CD4-positive, alpha-beta T cell treated with Interleukin-6 at 100 ng/mL for 8 hours (primary cell): ENCODE results near the gene C1QL4.
A peak's percentile ranks its signal among the peaks of the same experiment; 100 is the strongest.
"Not testable (repeated sequence)": the region's sequence is repeated elsewhere in the genome, so short reads cannot be mapped to it uniquely, and the experiment has no call there.

Source experiments
- DNase-seq: peaks from one replicate; pipeline ENCODE4 v3.0.0-alpha.2; 2020; ENCODE audit warnings: mixed read lengths, low spot score

C1QL4 gene

DNA sequence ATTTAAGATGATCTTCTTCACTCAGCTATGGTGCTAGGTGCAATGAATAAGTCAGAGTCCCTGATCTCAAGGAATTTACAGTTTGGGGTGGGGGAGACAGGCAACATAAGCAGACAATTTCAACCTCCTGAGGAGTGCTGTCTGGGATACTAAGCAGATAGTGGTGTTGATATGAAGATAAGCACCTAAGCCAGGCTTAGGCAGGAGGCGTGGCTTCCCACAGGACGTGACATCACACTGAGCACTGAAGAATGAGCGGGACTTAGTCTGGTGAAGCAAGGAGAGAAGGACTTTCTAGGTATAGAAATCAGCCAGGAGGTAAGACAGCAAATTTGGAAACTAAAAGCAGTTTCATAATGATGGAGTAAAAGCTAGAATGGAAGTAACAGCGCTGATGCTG is 35.2 kb downstream of the C1QL4 start:
- no peak for DNase-seq

DNA sequence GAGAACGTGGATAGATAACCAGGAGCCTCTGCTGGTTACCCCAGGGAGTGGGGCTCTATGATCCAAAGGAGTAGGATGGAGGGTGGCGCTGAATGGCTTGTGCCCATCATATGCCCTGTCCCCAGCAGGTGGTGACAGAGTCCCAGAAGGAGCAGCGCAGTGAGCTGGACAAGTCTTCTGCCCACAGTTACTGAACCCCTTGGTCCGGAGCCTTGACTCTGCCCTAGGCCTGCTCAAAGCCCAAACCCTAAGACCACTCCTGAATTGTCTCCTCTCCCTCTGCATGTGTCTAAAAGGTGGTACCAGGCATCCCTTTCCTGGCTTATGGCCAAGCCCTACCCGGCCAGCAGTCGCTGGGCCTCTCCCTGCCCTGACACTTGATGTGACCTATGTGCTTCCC is 38.8 kb downstream of the C1QL4 start:
- no peak for DNase-seq

DNA sequence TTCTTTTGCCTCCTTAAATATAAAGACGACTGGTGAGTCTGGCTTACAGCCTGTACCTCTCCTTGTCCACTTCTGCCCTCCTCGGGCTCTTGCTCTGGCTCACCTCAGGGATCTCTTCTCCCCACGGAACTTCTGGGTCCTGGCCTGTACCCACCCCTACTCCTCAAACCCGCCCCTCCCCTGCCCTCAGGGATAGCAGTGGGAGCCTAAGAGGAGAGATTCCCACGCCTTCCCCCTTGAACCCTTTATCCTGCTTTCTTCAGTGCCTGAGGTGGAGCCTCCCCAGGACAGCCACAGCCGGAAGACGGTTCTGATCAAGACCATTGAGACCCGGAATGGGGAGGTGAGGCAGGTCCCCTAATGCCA is 39.3 kb downstream of the C1QL4 start:
- no peak for DNase-seq

DNA sequence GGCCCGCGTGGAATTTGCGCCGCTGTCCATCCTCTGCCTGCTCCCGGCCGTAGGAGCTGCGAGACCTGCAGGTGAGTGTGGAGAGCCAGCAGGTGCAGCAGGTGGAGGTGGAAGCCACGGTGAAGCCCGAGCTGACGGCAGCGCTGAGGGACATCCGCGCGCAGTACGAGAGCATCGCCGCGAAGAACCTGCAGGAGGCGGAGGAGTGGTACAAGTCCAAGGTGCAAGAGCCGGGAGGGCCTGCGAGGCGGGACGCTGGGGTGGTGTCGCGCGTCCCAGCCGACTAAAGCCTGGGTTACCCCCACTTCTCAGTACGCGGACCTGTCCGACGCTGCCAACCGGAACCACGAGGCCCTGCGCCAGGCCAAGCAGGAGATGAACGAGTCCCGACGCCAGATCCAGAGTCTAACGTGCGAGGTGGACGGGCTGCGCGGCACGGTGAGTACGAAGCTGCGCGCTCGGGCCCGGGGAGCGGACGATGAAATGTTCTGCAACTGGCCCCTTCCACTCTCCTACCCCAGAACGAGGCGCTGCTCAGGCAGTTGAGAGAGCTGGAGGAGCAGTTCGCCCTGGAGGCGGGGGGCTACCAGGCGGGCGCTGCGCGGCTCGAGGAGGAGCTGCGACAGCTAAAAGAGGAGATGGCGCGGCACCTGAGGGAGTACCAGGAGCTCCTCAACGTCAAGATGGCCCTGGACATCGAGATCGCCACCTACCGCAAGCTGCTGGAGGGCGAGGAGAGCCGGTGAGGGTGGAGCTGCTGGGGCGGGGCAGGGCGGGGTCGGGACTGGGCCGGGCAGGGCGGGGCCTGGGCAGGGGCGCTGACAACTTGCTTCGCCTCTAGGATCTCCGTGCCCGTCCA is 39.9 kb downstream of the C1QL4 start:
- DNase-seq = peak; percentile 11

DNA sequence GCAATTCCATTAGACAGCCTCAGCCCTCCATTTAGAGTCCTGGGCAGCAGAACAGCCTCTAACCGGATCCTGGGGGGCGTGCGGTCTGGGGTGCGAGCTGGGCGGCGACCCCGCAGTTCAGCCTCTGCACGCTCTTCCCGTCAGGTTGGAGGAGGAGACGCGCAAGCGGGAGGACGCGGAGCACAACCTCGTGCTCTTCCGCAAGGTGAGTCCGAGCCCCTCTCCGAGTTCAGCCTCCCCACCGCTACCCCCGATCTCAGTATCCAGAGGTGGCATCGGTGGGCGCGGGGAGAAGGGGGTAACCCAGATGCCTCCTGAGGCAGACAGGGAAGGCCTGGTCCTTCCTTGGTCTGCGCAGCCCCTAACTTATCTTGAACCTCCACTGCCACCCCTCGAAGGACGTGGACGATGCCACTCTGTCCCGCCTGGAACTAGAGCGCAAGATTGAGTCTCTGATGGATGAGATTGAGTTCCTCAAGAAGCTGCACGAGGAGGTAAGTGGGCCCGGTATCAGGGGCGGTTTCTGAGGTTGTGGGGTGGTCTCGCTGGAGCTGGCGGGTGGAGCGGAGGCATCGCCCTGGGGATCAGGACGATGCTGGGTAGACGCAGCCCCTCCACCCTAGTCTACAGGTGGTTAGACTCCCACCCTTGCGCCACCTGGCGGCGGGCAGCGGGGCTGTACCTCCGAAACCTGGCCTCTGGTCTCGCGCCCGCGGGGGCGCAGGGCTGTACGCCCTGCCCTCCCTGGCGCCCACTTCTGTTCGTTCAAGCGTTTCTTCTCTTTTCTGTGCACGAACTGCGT is 40.8 kb downstream of the C1QL4 start:
- DNase-seq = peak; percentile 42

DNA sequence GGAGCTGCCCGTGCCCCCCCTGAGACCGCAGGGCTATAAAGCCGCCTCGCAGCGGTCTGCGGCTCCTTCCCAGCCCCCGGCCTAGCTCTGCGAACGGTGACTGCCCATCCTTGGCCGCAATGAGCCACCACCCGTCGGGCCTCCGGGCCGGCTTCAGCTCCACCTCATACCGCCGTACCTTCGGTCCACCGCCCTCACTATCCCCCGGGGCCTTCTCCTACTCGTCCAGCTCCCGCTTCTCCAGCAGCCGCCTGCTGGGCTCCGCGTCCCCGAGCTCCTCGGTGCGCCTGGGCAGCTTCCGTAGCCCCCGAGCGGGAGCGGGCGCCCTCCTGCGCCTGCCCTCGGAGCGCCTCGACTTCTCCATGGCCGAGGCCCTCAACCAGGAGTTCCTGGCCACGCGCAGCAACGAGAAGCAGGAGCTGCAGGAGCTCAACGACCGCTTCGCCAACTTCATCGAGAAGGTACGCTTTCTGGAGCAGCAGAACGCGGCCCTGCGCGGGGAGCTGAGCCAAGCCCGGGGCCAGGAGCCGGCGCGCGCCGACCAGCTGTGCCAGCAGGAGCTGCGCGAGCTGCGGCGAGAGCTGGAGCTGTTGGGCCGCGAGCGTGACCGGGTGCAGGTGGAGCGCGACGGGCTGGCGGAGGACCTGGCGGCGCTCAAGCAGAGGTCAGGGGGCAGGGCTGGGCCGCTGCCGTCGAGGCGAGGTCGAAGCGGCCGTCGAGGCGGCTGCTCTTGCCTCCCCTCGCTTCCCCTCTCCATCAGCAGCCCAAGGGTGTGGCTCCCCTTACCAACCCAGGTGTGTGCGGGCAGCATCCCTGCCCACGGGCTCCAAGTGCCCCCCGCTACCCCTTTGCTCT is 41.7 kb downstream of the C1QL4 start, which contains the start of gene PRPH:
TSS of gene PRPH (plus strand) at position 66 of the 855 bp plus-strand sequence. CDS start at position 120, 54 bp downstream.
- no peak for DNase-seq

DNA sequence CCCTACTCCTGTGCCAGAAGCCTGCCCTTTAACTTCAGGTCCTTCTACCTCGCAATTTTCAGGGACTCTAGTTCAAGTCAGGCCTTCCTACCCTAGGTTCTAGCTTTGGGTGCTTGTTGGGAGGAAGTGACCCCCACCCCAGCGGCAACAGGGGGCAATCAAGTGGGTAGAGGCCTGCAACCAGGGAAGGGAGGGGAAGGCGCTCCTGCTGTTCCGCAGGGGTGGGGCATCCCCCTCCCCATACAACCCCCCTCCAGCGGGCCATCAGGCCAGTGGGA is 42.2 kb downstream of the C1QL4 start:
- DNase-seq = no peak

DNA sequence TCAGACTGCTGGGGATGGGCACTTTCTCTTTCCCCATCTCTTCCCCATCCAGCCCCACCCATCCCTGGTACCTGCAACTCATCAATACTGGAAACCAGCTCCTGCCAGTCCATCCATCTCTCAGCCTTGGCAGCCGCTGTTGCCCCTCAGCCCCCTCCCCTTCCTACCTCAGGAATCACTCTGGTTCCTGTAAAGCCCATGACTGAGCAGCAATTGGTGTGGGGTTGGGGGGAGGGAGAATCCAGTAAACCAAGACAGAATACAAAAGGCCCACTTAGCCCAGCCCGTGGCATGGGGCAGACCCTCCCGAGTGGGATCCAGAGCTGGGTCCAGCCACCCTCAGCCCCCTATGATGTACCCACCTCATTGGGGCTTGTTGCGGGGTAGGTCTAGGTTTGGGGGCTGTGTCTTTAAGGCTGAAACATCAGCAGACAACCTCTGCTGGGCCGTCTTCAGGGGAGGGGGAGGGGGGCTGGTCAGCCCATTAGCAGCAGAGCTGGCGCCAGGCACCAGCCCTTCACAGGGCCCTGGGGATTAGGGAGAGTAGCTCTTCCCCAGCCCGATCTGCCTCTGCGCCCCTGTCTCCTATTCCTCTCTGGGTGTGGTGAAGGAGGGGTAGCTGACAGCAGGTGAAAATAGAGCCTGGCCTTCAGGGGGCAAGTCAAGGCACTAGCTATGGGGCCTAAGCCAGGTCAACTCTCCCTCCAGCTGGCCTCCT is 42.7 kb downstream of the C1QL4 start:
- no peak for DNase-seq

DNA sequence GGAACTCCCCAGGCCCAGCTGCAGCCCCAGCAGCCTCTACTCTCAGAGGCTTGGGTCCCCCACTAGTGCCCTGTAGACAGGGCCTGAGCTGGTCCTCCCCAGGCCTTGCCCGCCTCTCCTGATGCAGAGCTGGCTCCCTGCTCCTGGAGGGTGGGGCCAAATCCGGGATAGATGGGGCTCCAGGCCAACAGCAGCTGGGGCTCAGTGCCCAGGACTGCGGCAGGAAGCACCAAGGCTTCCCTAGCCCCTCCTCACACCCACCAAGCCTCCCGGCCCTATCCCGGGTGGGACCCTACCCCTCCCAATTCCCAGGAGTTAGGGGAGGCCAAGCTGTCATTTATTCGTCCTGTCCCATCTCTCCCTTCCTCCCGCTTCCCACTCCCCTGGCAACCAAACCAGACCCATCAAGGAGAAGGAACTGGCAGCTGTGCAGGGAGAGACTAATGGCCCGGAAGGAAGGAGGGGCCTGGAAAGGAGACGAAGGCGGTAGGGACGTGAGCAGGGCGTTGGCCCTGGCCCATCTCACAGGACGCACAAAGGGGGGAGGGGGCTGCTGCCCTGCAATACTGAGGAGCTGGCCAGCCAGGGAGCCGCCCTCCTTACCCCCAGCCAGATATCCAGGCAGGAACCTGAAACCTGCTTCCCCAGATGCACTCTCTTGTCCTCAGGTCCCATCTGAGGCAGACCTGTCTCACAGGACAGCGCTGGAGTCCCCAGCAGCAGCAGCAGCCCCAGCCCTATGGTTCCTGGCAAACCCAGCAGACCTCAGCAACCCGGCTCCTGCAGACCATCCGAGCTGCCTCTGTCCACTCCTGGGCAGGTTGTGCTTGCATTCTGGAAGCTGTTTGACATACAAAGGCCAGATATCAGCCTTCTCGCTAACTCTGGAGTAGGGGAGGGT is 43.7 kb downstream of the C1QL4 start:
- no peak for DNase-seq

DNA sequence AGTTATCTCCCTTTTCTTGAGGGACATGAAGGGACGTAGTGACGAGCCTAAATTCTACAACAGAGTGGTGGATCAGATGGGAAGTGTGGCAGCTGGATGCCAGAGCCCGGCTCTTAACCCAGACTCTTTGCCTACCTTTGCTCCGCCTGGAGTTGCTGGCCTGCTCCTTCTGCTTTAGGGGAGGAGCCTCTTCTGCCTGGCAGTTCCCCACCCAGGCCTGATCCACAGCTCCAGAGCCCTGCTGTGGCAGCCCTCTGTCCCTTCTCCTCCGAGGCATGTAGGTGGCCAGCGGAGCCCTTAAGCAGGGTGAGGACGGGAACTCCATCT is 44.3 kb downstream of the C1QL4 start:
- no peak for DNase-seq

DNA sequence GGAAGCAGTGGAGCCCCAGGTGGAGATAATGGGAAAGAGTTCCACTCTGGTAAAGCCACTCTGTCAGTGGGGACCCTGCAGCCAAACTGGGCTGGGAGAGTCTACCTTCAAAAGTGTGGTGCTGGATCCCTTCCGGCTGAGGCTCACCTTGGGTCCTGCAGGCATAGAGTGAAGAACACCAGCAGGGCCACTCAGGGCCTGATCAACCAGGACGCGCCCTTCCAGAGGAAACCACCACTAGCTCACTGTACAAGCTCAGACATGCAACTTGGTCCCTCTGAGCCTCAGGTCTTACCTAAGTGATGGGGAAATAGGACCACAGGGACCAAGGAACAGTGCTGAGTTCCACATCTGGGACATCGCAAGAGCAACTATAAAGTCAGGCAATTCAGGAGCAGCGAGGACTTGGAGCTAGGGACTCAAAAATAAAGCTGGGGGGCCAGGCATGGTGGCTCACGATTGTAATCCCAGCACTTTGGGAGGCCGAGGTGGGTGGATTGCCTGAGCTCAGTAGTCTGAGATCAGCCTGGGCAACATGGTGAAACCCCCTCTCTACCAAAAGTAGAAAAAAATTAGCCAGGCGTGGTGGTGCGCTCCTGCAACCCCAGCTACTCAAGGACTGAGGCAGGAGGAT is 47.9 kb downstream of the C1QL4 start:
- DNase-seq = no peak

DNA sequence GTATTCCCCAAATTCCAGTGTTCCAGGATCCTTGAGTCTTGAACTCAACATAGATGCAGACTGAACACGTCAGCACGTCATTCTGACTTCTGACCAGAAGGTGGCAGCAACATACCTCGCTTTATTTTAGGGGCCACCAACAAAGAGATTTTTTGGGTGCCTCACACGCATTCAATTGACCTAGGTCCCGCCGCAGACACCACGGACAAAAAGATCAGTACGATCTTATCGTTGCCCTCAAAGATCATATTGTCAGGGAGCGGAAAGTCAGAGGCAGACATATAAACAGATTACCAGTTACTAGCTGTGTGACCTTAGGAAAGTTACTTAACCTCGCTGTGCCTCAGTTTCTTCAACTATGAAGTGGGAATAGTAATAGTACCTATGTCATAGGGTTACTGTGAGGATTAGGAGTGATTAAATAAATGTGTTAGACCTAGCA is 48.6 kb downstream of the C1QL4 start:
- peak; percentile 67 for DNase-seq

DNA sequence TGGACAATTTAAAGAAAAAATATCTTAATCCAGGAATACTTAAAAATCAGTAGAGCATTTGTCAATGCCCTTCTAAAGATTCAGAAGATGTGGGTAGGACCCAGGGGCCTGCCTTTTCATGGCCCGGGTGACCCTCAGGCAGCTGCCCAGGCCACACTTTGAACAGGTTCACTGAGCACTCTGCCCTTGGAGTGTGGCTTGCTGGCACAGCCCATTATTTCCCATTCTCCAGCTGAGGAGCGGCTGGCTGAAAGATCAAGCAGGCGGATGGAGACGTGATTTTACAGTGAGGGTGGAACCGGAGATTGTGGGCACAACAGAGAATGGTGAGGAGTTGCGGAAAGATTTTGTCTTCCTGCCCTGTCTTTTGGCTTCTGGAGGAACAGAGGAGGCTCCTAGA is 49.1 kb downstream of the C1QL4 start:
- DNase-seq = no peak

DNA sequence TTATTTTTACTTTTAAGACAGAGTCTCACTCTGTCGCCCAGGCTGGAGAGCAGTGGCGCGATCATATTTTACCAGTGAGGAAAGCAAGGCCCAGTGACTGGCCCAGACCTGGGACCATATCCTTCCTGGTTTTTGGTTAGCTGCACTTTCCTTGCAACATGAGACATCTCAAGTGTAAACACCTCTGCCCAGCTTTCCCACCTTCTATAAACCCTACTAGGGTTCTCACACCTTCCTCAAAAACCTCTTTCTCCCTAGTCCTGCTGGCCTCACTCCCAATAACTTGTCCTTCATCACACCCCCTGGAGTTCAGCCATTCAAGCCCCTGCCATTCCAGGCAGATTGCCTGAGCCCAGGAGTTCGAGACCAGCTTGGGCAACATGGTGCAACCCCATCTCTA is 52.3 kb downstream of the C1QL4 start:
- no peak for DNase-seq

DNA sequence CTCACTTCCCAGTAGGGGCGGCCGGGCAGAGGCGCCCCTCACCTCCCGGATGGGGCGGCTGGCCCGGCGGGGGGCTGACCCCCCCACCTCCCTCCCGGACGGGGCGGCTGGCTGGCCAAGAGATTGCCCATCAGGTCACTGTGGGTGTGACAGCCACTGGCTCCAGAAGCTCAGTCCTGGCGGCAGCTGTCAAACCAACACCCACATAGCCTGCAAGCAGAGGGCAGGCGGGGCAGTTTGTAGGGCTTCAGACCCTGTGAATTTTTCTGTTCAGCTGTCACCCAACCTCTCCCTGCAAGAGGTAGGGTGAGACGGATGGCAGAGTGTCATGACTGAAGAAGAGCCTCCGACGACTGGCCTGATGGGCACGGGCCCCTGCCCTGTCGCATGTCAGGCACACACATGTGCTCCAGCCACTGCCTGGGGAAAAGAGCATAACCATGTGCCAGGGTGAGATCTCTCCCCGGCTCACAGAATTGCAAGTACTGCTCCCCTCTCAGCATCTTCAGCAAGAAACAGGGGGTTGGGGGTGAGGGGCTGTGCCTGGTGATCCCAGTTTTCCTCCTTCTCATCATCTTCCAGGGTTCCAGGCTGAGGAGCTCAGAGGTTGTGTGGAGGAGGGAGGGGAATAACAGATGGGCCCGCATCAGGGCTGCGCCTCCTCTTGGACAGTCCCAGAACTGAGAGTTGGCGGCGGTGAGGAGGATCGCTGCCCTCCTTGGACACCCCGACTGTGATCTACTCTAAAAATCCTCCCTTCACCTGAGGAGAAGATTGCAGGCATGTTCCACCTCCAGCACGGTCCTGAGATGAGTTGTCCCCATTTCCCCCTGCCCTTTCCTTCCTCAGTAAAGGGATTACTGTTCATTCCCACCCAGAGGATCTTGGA is 53.2 kb downstream of the C1QL4 start:
- DNase-seq = no peak

DNA sequence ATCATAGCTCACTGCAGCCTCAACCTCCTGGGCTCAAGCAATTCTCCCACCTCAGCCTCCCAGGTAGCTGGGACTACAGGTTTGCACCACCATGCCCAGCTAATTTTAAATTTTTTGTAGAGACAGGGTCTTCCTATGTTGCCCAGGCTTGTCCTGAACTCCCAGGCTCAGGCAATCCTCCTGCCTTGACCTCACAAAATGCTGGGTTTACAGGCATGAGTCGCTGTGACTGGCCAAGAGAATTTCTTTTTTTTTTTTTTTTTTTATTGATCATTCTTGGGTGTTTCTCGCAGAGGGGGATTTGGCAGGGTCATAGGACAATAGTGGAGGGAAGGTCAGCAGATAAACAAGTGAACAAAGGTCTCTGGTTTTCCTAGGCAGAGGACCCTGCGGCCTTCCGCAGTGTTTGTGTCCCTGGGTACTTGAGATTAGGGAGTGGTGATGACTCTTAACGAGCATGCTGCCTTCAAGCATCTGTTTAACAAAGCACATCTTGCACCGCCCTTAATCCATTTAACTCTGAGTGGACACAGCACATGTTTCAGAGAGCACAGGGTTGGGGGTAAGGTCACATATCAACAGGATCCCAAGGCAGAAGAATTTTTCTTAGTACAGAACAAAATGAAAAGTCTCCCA is 54.1 kb downstream of the C1QL4 start:
- DNase-seq = not testable (repeated sequence)
